CD14-positive monocyte (primary cell): ENCODE results near the gene NAXD. TPM values are rescaled to one million over a fixed set of nuclear protein-coding genes. Genes with fewer than 3 reads are reported as not detected.
"Not testable (repeated sequence)": the region's sequence is repeated elsewhere in the genome, so short reads cannot be mapped to it uniquely, and the experiment has no call there.

Experiments used
- DNase-seq, 3 donors: peaks; one replicate each; pipeline ENCODE4 v3.0.0-alpha.2; 2011 to 2022
- H2AFZ ChIP-seq: 2 replicates; pipeline ENCODE4 v1.6.0; 2012; ENCODE audit warnings: mild to moderate bottlenecking, low read depth, low read length, inconsistent platforms; ENCODE audit not compliant: insufficient read depth, poor library complexity, severe bottlenecking
- H3K27ac ChIP-seq, 2 donors: 1 replicate in 1 of 2; 2 replicates in 1 of 2; pipeline ENCODE4 v1.5.1; 2012 to 2013; ENCODE audit warnings: low read length in 2 of 2, control low read depth in 1 of 2, inconsistent platforms in 1 of 2, low read depth in 1 of 2, mild to moderate bottlenecking in 1 of 2
- H3K27me3 ChIP-seq, 2 donors: one replicate each; pipeline versions ENCODE4 v1.6.0 to v1.6.1; 2011 to 2013; ENCODE audit warnings: low read length in 2 of 2; ENCODE audit not compliant: control insufficient read depth in 2 of 2, insufficient read depth in 2 of 2
- H3K36me3 ChIP-seq, 2 donors: replicated peaks in 1 of 2; 1 replicate in 1 of 2; 2 replicates in 1 of 2; pipeline versions ENCODE4 v1.5.1 to v1.6.1; 2012 to 2013; ENCODE audit warnings: low read length in 2 of 2, control low read depth in 1 of 2, inconsistent platforms in 1 of 2, mild to moderate bottlenecking in 1 of 2; ENCODE audit not compliant: insufficient read depth in 2 of 2, control insufficient read depth in 1 of 2
- H3K4me1 ChIP-seq, 2 donors: 1 replicate in 1 of 2; 2 replicates in 1 of 2; pipeline versions ENCODE4 v1.5.1 to v1.6.1; 2012 to 2013; ENCODE audit warnings: low read length in 2 of 2, control low read depth in 1 of 2, inconsistent platforms in 1 of 2, mild to moderate bottlenecking in 1 of 2, moderate library complexity in 1 of 2; ENCODE audit not compliant: insufficient read depth in 2 of 2, control insufficient read depth in 1 of 2
- H3K4me2 ChIP-seq: replicated peaks from 2 replicates; pipeline ENCODE3; 2012; ENCODE audit warnings: low read length, moderate library complexity, mild to moderate bottlenecking; ENCODE audit not compliant: poor library complexity, severe bottlenecking; ENCODE audit errors: extremely low read depth
- H3K4me3 ChIP-seq, 3 experiments: fragments of 200-600 bp in 1 of 3; sonication (generic) in 1 of 3; replicated peaks in 1 of 3; 1 replicate in 2 of 3; 2 replicates in 1 of 3; pipeline ENCODE4 v1.5.1; 2011 to 2013; ENCODE audit warnings: low read length in 3 of 3, mild to moderate bottlenecking in 3 of 3, control low read depth in 2 of 3, low read depth in 2 of 3, inconsistent platforms in 1 of 3, moderate library complexity in 1 of 3
- H3K79me2 ChIP-seq: 2 replicates; pipeline ENCODE4 v1.6.0; 2012; ENCODE audit warnings: mild to moderate bottlenecking, control low read depth, inconsistent platforms, low read length, moderate library complexity; ENCODE audit not compliant: insufficient read depth
- H3K9ac ChIP-seq: 2 replicates; pipeline ENCODE4 v1.6.0; 2017; ENCODE audit warnings: low read length, mild to moderate bottlenecking; ENCODE audit not compliant: insufficient read depth, poor library complexity, severe bottlenecking
- H3K9me3 ChIP-seq, 2 donors: replicated peaks in 1 of 2; 1 replicate in 1 of 2; 2 replicates in 1 of 2; pipeline versions ENCODE4 v1.5.1 to v1.6.1; 2012 to 2013; ENCODE audit warnings: low read length in 2 of 2, control low read depth in 1 of 2; ENCODE audit not compliant: control insufficient read depth in 1 of 2, insufficient read depth in 1 of 2
- H4K20me1 ChIP-seq: 2 replicates; pipeline ENCODE4 v1.6.0; 2012; ENCODE audit warnings: mild to moderate bottlenecking, low read length, control low read depth, moderate library complexity; ENCODE audit not compliant: insufficient read depth
- H3K27ac Mint-ChIP-seq, 7 donors: one replicate each; pipeline ENCODE4 v1.8.0; 2020; ENCODE audit warnings: mild to moderate bottlenecking in 7 of 7, mixed read lengths in 7 of 7, moderate library complexity in 6 of 7, inconsistent platforms in 2 of 7
- H3K27me3 Mint-ChIP-seq, 3 donors: one replicate each; pipeline ENCODE4 v1.8.0; 2021 to 2022; ENCODE audit warnings: low read depth in 3 of 3, mild to moderate bottlenecking in 3 of 3, mixed read lengths in 3 of 3, moderate library complexity in 3 of 3, inconsistent platforms in 1 of 3
- H3K36me3 Mint-ChIP-seq, 2 donors: one replicate each; pipeline ENCODE4 v1.8.0; 2020; ENCODE audit warnings: mixed read lengths in 2 of 2, inconsistent platforms in 1 of 2, mild to moderate bottlenecking in 1 of 2
- H3K4me1 Mint-ChIP-seq: one replicate; pipeline ENCODE4 v1.8.0; 2020; ENCODE audit warnings: mild to moderate bottlenecking, mixed read lengths
- H3K4me3 Mint-ChIP-seq, 2 donors: one replicate each; pipeline ENCODE4 v1.8.0; 2020; ENCODE audit warnings: mild to moderate bottlenecking in 2 of 2, mixed read lengths in 2 of 2, moderate library complexity in 1 of 2
- H3K9me3 Mint-ChIP-seq, 7 donors: one replicate each; pipeline ENCODE4 v1.8.0; 2020 to 2022; ENCODE audit warnings: mixed read lengths in 7 of 7, mild to moderate bottlenecking in 6 of 7, moderate library complexity in 6 of 7, inconsistent platforms in 2 of 7
- CTCF ChIP-seq: fragments of 200-600 bp; IDR thresholded peaks from one replicate; pipeline ENCODE4 v1.8.0; 2022; ENCODE audit warnings: antibody characterized with exemption, mild to moderate bottlenecking
- WGBS: methylation state at CpG from one replicate; pipeline ENCODE4 v1.1.5; 2013; ENCODE audit warnings: missing lambda C conversion rate; ENCODE audit not compliant: insufficient coverage; 5-methylcytosine and 5-hydroxymethylcytosine counted together
- intact Hi-C, 2 donors: fragments of 100-400 bp; cut with micrococcal nuclease; formaldehyde crosslinking; loops; one replicate each; pipeline versions ENCODE4 v1.15.0 to v1.15.1; 2023
- polyA plus RNA-seq, 3 donors: library from polyadenylated mRNA; depleted of rRNA in 1 of 3; unstranded in 2 of 3; stranded (reverse) in 1 of 3; fragments of 300-500 nt in 2 of 3; fragments of >200 nt in 1 of 3; fragmentation: Illumina TruSeq in 2 of 3; gene quantifications; 1 replicate in 2 of 3; 2 replicates in 1 of 3; pipeline ENCODE4 v1.2.3, GENCODE V29; 2012 to 2021

NAXD gene
- polyA plus RNA-seq, 3 donors: 7.4 to 22.8 (median 8.5) TPM

GRCh38 chr13:110600980-110601379 is 14.4 kb upstream of the NAXD start:
- Histone ChIP-seq H3K27me3 (no peaks in the 10 kb centered on the region), H3K4me2 (no peak overlapping the region), H3K9ac (no peak overlapping the region), H2AFZ (no peak overlapping the region), H3K79me2 (no peaks in the 10 kb centered on the region), H3K36me3 (no peaks in the 10 kb centered on the region), H3K4me1 (no peaks in the 10 kb centered on the region), H3K9me3 (no peaks in the 10 kb centered on the region), H4K20me1 (no peaks in the 10 kb centered on the region), H3K27ac (no peak overlapping the region), H3K4me3 (no peak overlapping the region)
- H3K4me1 Mint-ChIP-seq: no peaks in the 10 kb centered on the region
- intact Hi-C loops: no loop called here
- no peak overlapping the region for H3K27ac Mint-ChIP-seq
- no peak for TF ChIP-seq CTCF
- H3K36me3 Mint-ChIP-seq: no peaks in the 10 kb centered on the region
- 100% methylated on average over 1 of the region's 4 CpGs for WGBS
- DNase-seq: no peak
- no peak overlapping the region for H3K4me3 Mint-ChIP-seq
- H3K9me3 Mint-ChIP-seq: peaks cover 0 to 2% (median 0%) of the 10 kb centered on the region in 7 donors
- peaks cover 8 to 14% (median 9%) of the 10 kb centered on the region in 3 donors for H3K27me3 Mint-ChIP-seq

GRCh38 chr13:110605132-110605531 is 10.2 kb upstream of the NAXD start:
- Mint-ChIP-seq H3K9me3 (peaks cover 0 to 4% (median 0%) of the 10 kb centered on the region in 7 donors), H3K27ac (no peak overlapping the region), H3K27me3 (peaks cover 5 to 19% (median 9%) of the 10 kb centered on the region in 3 donors), H3K4me1 (no peaks in the 10 kb centered on the region), H3K36me3 (no peaks in the 10 kb centered on the region), H3K4me3 (no peak overlapping the region)
- no CpG with 5 or more reads among the region's 6 CpGs for WGBS
- DNase-seq: no peak
- no peak overlapping the region for H3K4me2 ChIP-seq
- no peak overlapping the region for H2AFZ ChIP-seq
- TF ChIP-seq CTCF: no peak
- intact Hi-C loops: no loop called here
- H3K36me3 ChIP-seq: no peaks in the 10 kb centered on the region
- no peaks in the 10 kb centered on the region for H3K4me1 ChIP-seq
- no peaks in the 10 kb centered on the region for H3K79me2 ChIP-seq
- no peak overlapping the region for H3K27ac ChIP-seq
- H4K20me1 ChIP-seq: no peaks in the 10 kb centered on the region
- no peaks in the 10 kb centered on the region for H3K27me3 ChIP-seq
- no peak overlapping the region for H3K4me3 ChIP-seq
- no peaks in the 10 kb centered on the region for H3K9me3 ChIP-seq
- no peak overlapping the region for H3K9ac ChIP-seq

GRCh38 chr13:110606281-110606680 is 9.1 kb upstream of the NAXD start:
- H3K27me3 ChIP-seq, H3K36me3 Mint-ChIP-seq, H3K4me2 ChIP-seq, H3K4me3 ChIP-seq, H3K9me3 Mint-ChIP-seq, H3K9ac ChIP-seq, H3K36me3 ChIP-seq, H4K20me1 ChIP-seq, intact Hi-C loops, H3K4me3 Mint-ChIP-seq, H3K4me1 ChIP-seq, H3K79me2 ChIP-seq, H3K9me3 ChIP-seq, DNase-seq, H3K4me1 Mint-ChIP-seq, H3K27ac ChIP-seq, H2AFZ ChIP-seq, H3K27ac Mint-ChIP-seq: not testable (repeated sequence)
- no CpG with 5 or more reads among the region's 33 CpGs for WGBS
- peaks cover 5 to 24% (median 10%) of the 10 kb centered on the region in 3 donors for H3K27me3 Mint-ChIP-seq
